ENCODE data around the gene RFC4.

GRCh38 chr3:186823386-186823785 is 17.1 kb upstream of the RFC4 start:
- no peak for TF ChIP-seq CTCF (IDR thresholded peaks at IDR 0.05 in 2 of 3, conservative IDR thresholded peaks at IDR 0.05 in 1 of 3; ENCODE audit: insufficient read depth in 2 of 3, low read depth in 1 of 3, low read length in 3 of 3)
- TF ChIP-seq EP300 (IDR thresholded peaks at IDR 0.05; ENCODE audit: low read length) = no peak
- TF ChIP-seq ARID1B (IDR thresholded peaks at IDR 0.05) = no peak

Measured in K562 (cell line).